ENCODE measurements around the gene DAZAP2. TPM values are rescaled to one million over a fixed set of nuclear protein-coding genes. Genes with fewer than 3 reads are reported as not detected.

Gene DAZAP2
- polyA plus RNA-seq (2013, experiment 1 of 2), result 102 TPM
- 103 TPM for polyA plus RNA-seq (2013, experiment 2 of 2)

DNA sequence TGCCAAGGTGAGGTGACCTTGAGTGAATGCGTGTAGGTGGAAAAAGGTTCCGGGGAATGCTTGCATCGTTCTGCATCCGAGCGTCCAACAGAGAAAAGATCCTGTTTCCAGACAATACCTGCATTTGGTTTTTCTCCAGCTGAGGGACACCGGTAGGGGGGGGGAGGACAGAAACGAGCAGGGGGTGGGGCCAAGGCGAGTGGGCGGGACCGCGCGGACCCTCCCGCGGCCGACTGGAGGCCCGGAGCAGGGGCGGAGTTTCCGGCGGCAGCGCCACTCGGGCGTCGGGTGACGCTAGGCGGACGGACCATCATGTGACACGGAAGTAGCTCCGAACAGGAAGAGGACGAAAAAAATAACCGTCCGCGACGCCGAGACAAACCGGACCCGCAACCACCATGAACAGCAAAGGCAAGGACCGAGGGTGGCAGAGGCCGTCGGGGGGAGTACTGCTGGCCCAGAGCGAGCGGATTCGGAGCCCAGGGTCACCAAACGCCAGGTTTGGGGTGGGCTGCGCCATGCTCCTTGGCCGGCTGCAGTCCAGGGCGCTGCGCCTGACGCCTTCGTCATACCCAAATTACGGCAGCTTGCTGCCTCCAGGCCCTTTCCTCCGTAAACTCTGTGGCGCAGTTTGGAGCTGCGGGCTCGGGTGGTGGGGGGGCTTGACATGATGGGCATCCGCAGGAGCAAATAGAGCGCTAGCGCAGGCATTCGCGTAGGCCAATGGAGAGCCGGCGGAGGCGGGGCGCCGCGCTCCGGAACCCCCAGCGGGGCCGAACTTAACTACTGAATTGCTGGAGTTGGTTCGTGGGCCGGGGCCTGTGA, at the start of gene DAZAP2:
Gene DAZAP2, plus strand, starts transcription at position 317 of the 825 bp plus-strand sequence. Its CDS starts 82 bp downstream, at position 399.
- peak; percentile 90 for DNase-seq (ENCODE audit: low spot score)
- no peaks in the 10 kb centered on the region for H3K9me3 ChIP-seq (replicated peaks in 1 of 2; ENCODE audit: control insufficient read depth in 2 of 2, insufficient read depth in 1 of 2, low read depth in 1 of 2, low read length in 2 of 2)
- H3K18ac ChIP-seq (ENCODE audit: low read length), result peak within 1 kb of the TSS; percentile 90
- H3K4ac ChIP-seq (ENCODE audit: low read length), result peak within 1 kb of the TSS; percentile 19
- H2BK5ac ChIP-seq (ENCODE audit: low read length), result peak within 1 kb of the TSS; percentile 93
- H3K36me3 ChIP-seq (replicated peaks in 1 of 2; ENCODE audit: control insufficient read depth in 2 of 2, insufficient read depth in 2 of 2, low read length in 2 of 2), result peaks cover 19 to 39% of the 10 kb centered on the region in 2 donors
- H4K91ac ChIP-seq (ENCODE audit: low read depth, low read length, poor library complexity), result no peak within 1 kb of the TSS
- peak within 1 kb of the TSS; percentile 25 for H3K14ac ChIP-seq (ENCODE audit: low read length)
- WGBS, 2 donors (ENCODE audit: extremely low coverage in 2 of 2, insufficient read length in 2 of 2, insufficient replicate concordance in 1 of 2), result no CpG with 5 or more reads among the region's 70 CpGs
- no peak within 1 kb of the TSS for H2BK15ac ChIP-seq (ENCODE audit: low read length)
- no peak within 1 kb of the TSS for H2BK120ac ChIP-seq (ENCODE audit: low read depth, low read length)
- peak within 1 kb of the TSS; percentile 58 for H3K4me2 ChIP-seq (ENCODE audit: insufficient read depth, low read length, poor library complexity, severe bottlenecking)
- H3K27me3 ChIP-seq (ENCODE audit: control insufficient read depth in 3 of 3, insufficient read depth in 3 of 3, low read depth in 1 of 3, low read length in 3 of 3), result peaks cover 0 to 4% (median 0%) of the 10 kb centered on the region in 3 experiments
- peaks cover 3% of the 10 kb centered on the region for H3K79me1 ChIP-seq (ENCODE audit: low read depth, low read length)
- peak within 1 kb of the TSS; percentile 81 for H3K27ac ChIP-seq (replicated peaks; ENCODE audit: low read length)
- peak within 1 kb of the TSS; percentile 96 for H3K9ac ChIP-seq (ENCODE audit: low read depth, low read length, poor library complexity)
- H3K4me3 ChIP-seq (ENCODE audit: low read length in 2 of 2), result peak within 1 kb of the TSS; percentile 87 to 97
- peak within 1 kb of the TSS; percentile 76 for H3K23ac ChIP-seq (ENCODE audit: low read depth, low read length, poor library complexity)
- no peak within 1 kb of the TSS for H4K8ac ChIP-seq (ENCODE audit: low read depth, low read length)
- peak within 1 kb of the TSS; percentile 98 for H2AFZ ChIP-seq (ENCODE audit: low read length)
- H2AK5ac ChIP-seq (ENCODE audit: low read depth, low read length), result no peak within 1 kb of the TSS
- H2BK12ac ChIP-seq (ENCODE audit: low read length), result no peak within 1 kb of the TSS
- peaks cover 5 to 6% of the 10 kb centered on the region in 2 donors for H3K4me1 ChIP-seq (ENCODE audit: control insufficient read depth in 2 of 2, insufficient read depth in 1 of 2, low read depth in 1 of 2, low read length in 2 of 2)

- Histone ChIP-seq H3K4me1 (ENCODE audit: control insufficient read depth in 2 of 2, insufficient read depth in 1 of 2, low read depth in 1 of 2, low read length in 2 of 2) (peaks cover 9 to 12% of the 10 kb centered on the region in 2 donors), H3K36me3 (replicated peaks in 1 of 2; ENCODE audit: control insufficient read depth in 2 of 2, insufficient read depth in 2 of 2, low read length in 2 of 2) (no peaks in the 10 kb centered on the region), H3K79me1 (ENCODE audit: low read depth, low read length) (no peaks in the 10 kb centered on the region), H2AK5ac (ENCODE audit: low read depth, low read length) (peak overlapping the region; percentile 25), H3K9me3 (replicated peaks in 1 of 2; ENCODE audit: control insufficient read depth in 2 of 2, insufficient read depth in 1 of 2, low read depth in 1 of 2, low read length in 2 of 2) (peaks cover 0 to 2% of the 10 kb centered on the region in 2 donors), H3K9ac (ENCODE audit: low read depth, low read length, poor library complexity) (no peak overlapping the region), H3K27ac (replicated peaks; ENCODE audit: low read length) (no peak overlapping the region), H3K14ac (ENCODE audit: low read length) (peak overlapping the region; percentile 43), H3K4me2 (ENCODE audit: insufficient read depth, low read length, poor library complexity, severe bottlenecking) (no peak overlapping the region), H4K91ac (ENCODE audit: low read depth, low read length, poor library complexity) (no peak overlapping the region), H2BK5ac (ENCODE audit: low read length) (no peak overlapping the region), H2BK12ac (ENCODE audit: low read length) (no peak overlapping the region), H3K27me3 (ENCODE audit: control insufficient read depth in 3 of 3, insufficient read depth in 3 of 3, low read depth in 1 of 3, low read length in 3 of 3) (no peaks in the 10 kb centered on the region), H3K4me3 (ENCODE audit: low read length in 2 of 2) (no peak overlapping the region), H2AFZ (ENCODE audit: low read length) (no peak overlapping the region), H3K18ac (ENCODE audit: low read length) (no peak overlapping the region), H2BK15ac (ENCODE audit: low read length) (peak overlapping the region; percentile 9), H4K8ac (ENCODE audit: low read depth, low read length) (no peak overlapping the region), H3K4ac (ENCODE audit: low read length) (no peak overlapping the region), H3K23ac (ENCODE audit: low read depth, low read length, poor library complexity) (no peak overlapping the region), H2BK120ac (ENCODE audit: low read depth, low read length) (no peak overlapping the region)
- WGBS, 2 donors (ENCODE audit: extremely low coverage in 2 of 2, insufficient read length in 2 of 2, insufficient replicate concordance in 1 of 2), result no CpG with 5 or more reads among the region's 14 CpGs
- no peak for DNase-seq (ENCODE audit: low spot score)
These were observed 48.8 kb upstream of the DAZAP2 start for GRCh38 chr12:51189790-51190355.

- H3K4ac ChIP-seq (ENCODE audit: low read length), result no peak overlapping the region
- no peak overlapping the region for H3K4me2 ChIP-seq (ENCODE audit: insufficient read depth, low read length, poor library complexity, severe bottlenecking)
- no peaks in the 10 kb centered on the region for H3K79me1 ChIP-seq (ENCODE audit: low read depth, low read length)
- H4K91ac ChIP-seq (ENCODE audit: low read depth, low read length, poor library complexity), result no peak overlapping the region
- no peak overlapping the region for H4K8ac ChIP-seq (ENCODE audit: low read depth, low read length)
- no peak overlapping the region for H3K14ac ChIP-seq (ENCODE audit: low read length)
- no peak for DNase-seq (ENCODE audit: low spot score)
- no peak overlapping the region for H2BK15ac ChIP-seq (ENCODE audit: low read length)
- H3K23ac ChIP-seq (ENCODE audit: low read depth, low read length, poor library complexity), result no peak overlapping the region
- no peak overlapping the region for H2AFZ ChIP-seq (ENCODE audit: low read length)
- no peak overlapping the region for H2BK120ac ChIP-seq (ENCODE audit: low read depth, low read length)
- peaks cover 0 to 2% of the 10 kb centered on the region in 2 donors for H3K9me3 ChIP-seq (replicated peaks in 1 of 2; ENCODE audit: control insufficient read depth in 2 of 2, insufficient read depth in 1 of 2, low read depth in 1 of 2, low read length in 2 of 2)
- no peak overlapping the region for H3K18ac ChIP-seq (ENCODE audit: low read length)
- no peak overlapping the region for H3K4me3 ChIP-seq (ENCODE audit: low read length in 2 of 2)
- WGBS, 2 donors (ENCODE audit: extremely low coverage in 2 of 2, insufficient read length in 2 of 2, insufficient replicate concordance in 1 of 2), result no CpG with 5 or more reads among the region's 4 CpGs
- H3K9ac ChIP-seq (ENCODE audit: low read depth, low read length, poor library complexity), result no peak overlapping the region
- no peak overlapping the region for H2BK5ac ChIP-seq (ENCODE audit: low read length)
- peaks cover 9 to 12% of the 10 kb centered on the region in 2 donors for H3K4me1 ChIP-seq (ENCODE audit: control insufficient read depth in 2 of 2, insufficient read depth in 1 of 2, low read depth in 1 of 2, low read length in 2 of 2)
- no peak overlapping the region for H2AK5ac ChIP-seq (ENCODE audit: low read depth, low read length)
- no peak overlapping the region for H2BK12ac ChIP-seq (ENCODE audit: low read length)
- no peaks in the 10 kb centered on the region for H3K36me3 ChIP-seq (replicated peaks in 1 of 2; ENCODE audit: control insufficient read depth in 2 of 2, insufficient read depth in 2 of 2, low read length in 2 of 2)
- no peaks in the 10 kb centered on the region for H3K27me3 ChIP-seq (ENCODE audit: control insufficient read depth in 3 of 3, insufficient read depth in 3 of 3, low read depth in 1 of 3, low read length in 3 of 3)
- no peak overlapping the region for H3K27ac ChIP-seq (replicated peaks; ENCODE audit: low read length)
These were observed 47.8 kb upstream of the DAZAP2 start for GRCh38 chr12:51190820-51191219.

All from neuronal stem cell (in vitro differentiated cells).